DND-41 (cell line): Measurements from ENCODE around the gene NUP160.

Experiments used
- CTCF ChIP-seq: IDR thresholded peaks from 2 replicates; pipeline ENCODE4 v1.5.1; 2012; ENCODE audit warnings: borderline replicate concordance, low read length, moderate library complexity, mild to moderate bottlenecking; ENCODE audit not compliant: poor library complexity, severe bottlenecking; ENCODE audit errors: extremely low read depth
- EZH2 ChIP-seq: IDR thresholded peaks from 3 replicates; pipeline ENCODE4 v1.6.1; 2012; ENCODE audit warnings: borderline replicate concordance, low read depth, mild to moderate bottlenecking, moderate library complexity, low read length, inconsistent platforms; ENCODE audit not compliant: severe bottlenecking

GRCh38 chr11:47786373-47786772 lies 61.8 kb downstream of the NUP160 start:
- TF ChIP-seq CTCF = no peak
- no peak for TF ChIP-seq EZH2
